ENCODE data around the gene CARD10. TPM values are rescaled to one million over a fixed set of nuclear protein-coding genes. Genes with fewer than 3 reads are reported as not detected.

CARD10 gene
- total RNA-seq, 1 donor from 2014 or later = 2.7 TPM

GRCh38 chr22:37505565-37505964, 13.7 kb downstream of the CARD10 start:
- DNase-seq = no peak
- Mint-ChIP-seq H3K9me3 (ENCODE audit: unreplicated experiment) (peaks cover 5% of the 10 kb centered on the region), H3K36me3 (ENCODE audit: unreplicated experiment) (no peaks in the 10 kb centered on the region), H3K27me3 (ENCODE audit: unreplicated experiment) (peaks cover 11% of the 10 kb centered on the region), H3K4me3 (ENCODE audit: unreplicated experiment) (no peak overlapping the region), H3K4me1 (ENCODE audit: low read depth, unreplicated experiment) (peaks cover 14% of the 10 kb centered on the region), H3K27ac (ENCODE audit: unreplicated experiment) (no peak overlapping the region)
- TF ChIP-seq CTCF (IDR thresholded peaks at IDR 0.05; ENCODE audit: partially characterized antibody, unreplicated experiment) = no peak

- Mint-ChIP-seq H3K9me3 (ENCODE audit: unreplicated experiment) (peaks cover 5% of the 10 kb centered on the region), H3K4me3 (ENCODE audit: unreplicated experiment) (no peak overlapping the region)
- TF ChIP-seq CTCF (IDR thresholded peaks at IDR 0.05; ENCODE audit: partially characterized antibody, unreplicated experiment) = no peak
These were observed 14.3 kb downstream of the CARD10 start for GRCh38 chr22:37504964-37505363.

GRCh38 chr22:37503850-37504249, 15.4 kb downstream of the CARD10 start:
- peaks cover 13% of the 10 kb centered on the region for H3K27me3 Mint-ChIP-seq (ENCODE audit: unreplicated experiment)
- H3K27ac Mint-ChIP-seq (ENCODE audit: unreplicated experiment) = no peak overlapping the region

More at GRCh38 chr22:37504964-37505363, 14.3 kb downstream of the CARD10 start:
- Mint-ChIP-seq H3K4me1 (ENCODE audit: low read depth, unreplicated experiment) (peaks cover 14% of the 10 kb centered on the region), H3K27me3 (ENCODE audit: unreplicated experiment) (peaks cover 11% of the 10 kb centered on the region), H3K27ac (ENCODE audit: unreplicated experiment) (no peak overlapping the region), H3K36me3 (ENCODE audit: unreplicated experiment) (no peaks in the 10 kb centered on the region)
- DNase-seq = no peak

GRCh38 chr22:37503183-37503683, 16.0 kb downstream of the CARD10 start:
- no peak for DNase-seq
- H3K4me3 Mint-ChIP-seq (ENCODE audit: unreplicated experiment) = no peak overlapping the region
- H3K27ac Mint-ChIP-seq (ENCODE audit: unreplicated experiment) = no peak overlapping the region
- peaks cover 22% of the 10 kb centered on the region for H3K4me1 Mint-ChIP-seq (ENCODE audit: low read depth, unreplicated experiment)
- peaks cover 13% of the 10 kb centered on the region for H3K27me3 Mint-ChIP-seq (ENCODE audit: unreplicated experiment)
- no peaks in the 10 kb centered on the region for H3K36me3 Mint-ChIP-seq (ENCODE audit: unreplicated experiment)
- peaks cover 3% of the 10 kb centered on the region for H3K9me3 Mint-ChIP-seq (ENCODE audit: unreplicated experiment)
- no peak for TF ChIP-seq CTCF (IDR thresholded peaks at IDR 0.05; ENCODE audit: partially characterized antibody, unreplicated experiment)

More at GRCh38 chr22:37503850-37504249, 15.4 kb downstream of the CARD10 start:
- H3K9me3 Mint-ChIP-seq (ENCODE audit: unreplicated experiment) = peaks cover 5% of the 10 kb centered on the region
- H3K36me3 Mint-ChIP-seq (ENCODE audit: unreplicated experiment) = no peaks in the 10 kb centered on the region
- DNase-seq = no peak
- H3K4me1 Mint-ChIP-seq (ENCODE audit: low read depth, unreplicated experiment) = peaks cover 22% of the 10 kb centered on the region
- no peak for TF ChIP-seq CTCF (IDR thresholded peaks at IDR 0.05; ENCODE audit: partially characterized antibody, unreplicated experiment)
- no peak overlapping the region for H3K4me3 Mint-ChIP-seq (ENCODE audit: unreplicated experiment)

GRCh38 chr22:37502342-37503182, 16.7 kb downstream of the CARD10 start:
- peaks cover 23% of the 10 kb centered on the region for H3K4me1 Mint-ChIP-seq (ENCODE audit: low read depth, unreplicated experiment)
- peaks cover 8% of the 10 kb centered on the region for H3K9me3 Mint-ChIP-seq (ENCODE audit: unreplicated experiment)
- no peak overlapping the region for H3K4me3 Mint-ChIP-seq (ENCODE audit: unreplicated experiment)
- H3K27ac Mint-ChIP-seq (ENCODE audit: unreplicated experiment) = no peak overlapping the region
- H3K36me3 Mint-ChIP-seq (ENCODE audit: unreplicated experiment) = no peaks in the 10 kb centered on the region
- no peak for TF ChIP-seq CTCF (IDR thresholded peaks at IDR 0.05; ENCODE audit: partially characterized antibody, unreplicated experiment)
- no peak for DNase-seq
- H3K27me3 Mint-ChIP-seq (ENCODE audit: unreplicated experiment) = peaks cover 11% of the 10 kb centered on the region

All from glutamatergic neuron (in vitro differentiated cells).